WTC11 (cell line): ENCODE data around the gene ZBP1. TPM values are rescaled to one million over a fixed set of nuclear protein-coding genes. Genes with fewer than 3 reads are reported as not detected.

Experiments used
- ATAC-seq: fragments of 200-7000 bp; cut with Tn5 transposase; 2 replicates; pipeline ENCODE4 v1.10.0; 2021; ENCODE audit warnings: mild to moderate bottlenecking, moderate library complexity
- CTCF ChIA-PET: fragments of 300-600 bp; sonication (Branson Sonifier 250); formaldehyde crosslinking; loops from one replicate; lab custom pipeline; 2021; ENCODE audit warnings: antibody characterized with exemption; lab: Charles Lee
- POLR2A ChIA-PET: fragments of 350-600 bp; sonication (Branson Sonifier 250); formaldehyde crosslinking; loops from one replicate; lab custom pipeline; 2021; ENCODE audit warnings: antibody characterized with exemption; lab: Charles Lee
- DNase-seq: peaks from one replicate; pipeline ENCODE4 v3.0.0; 2021; ENCODE audit warnings: low spot score
- H3K27ac Mint-ChIP-seq: 2 replicates; pipeline ENCODE4 v1.8.0; 2021; ENCODE audit warnings: mixed read lengths
- H3K27me3 Mint-ChIP-seq: 2 replicates; pipeline ENCODE4 v1.8.0; 2021; ENCODE audit warnings: low read depth, mild to moderate bottlenecking, moderate library complexity, mixed read lengths
- H3K36me3 Mint-ChIP-seq: 2 replicates; pipeline ENCODE4 v1.8.0; 2021; ENCODE audit warnings: mixed read lengths
- H3K4me1 Mint-ChIP-seq: 2 replicates; pipeline ENCODE4 v1.8.0; 2022; ENCODE audit warnings: mixed read lengths
- H3K4me3 Mint-ChIP-seq: 2 replicates; pipeline ENCODE4 v1.8.0; 2021; ENCODE audit warnings: mild to moderate bottlenecking, moderate library complexity, mixed read lengths
- H3K9me3 Mint-ChIP-seq: 2 replicates; pipeline ENCODE4 v1.8.0; 2021; ENCODE audit warnings: mixed read lengths
- FOXP1 ChIP-seq: sonication (generic); formaldehyde crosslinking; IDR thresholded peaks from 2 replicates; pipeline ENCODE4 v1.8.0; 2022; ENCODE audit warnings: missing genetic modification reagents, mild to moderate bottlenecking, moderate library complexity, borderline replicate concordance
- JAZF1 ChIP-seq: fragments of 250-450 bp; sonication (Bioruptor Pico); IDR thresholded peaks from 2 replicates; pipeline ENCODE4 v1.9.0; 2021; ENCODE audit warnings: moderate library complexity, mild to moderate bottlenecking, inconsistent platforms
- KAT7 ChIP-seq: sonication (generic); formaldehyde crosslinking; IDR thresholded peaks from 2 replicates; pipeline ENCODE4 v1.8.1; 2023; ENCODE audit warnings: missing genetic modification reagents, mild to moderate bottlenecking, borderline replicate concordance
- MXD4 ChIP-seq: fragments of 250-450 bp; sonication (Bioruptor Pico); IDR thresholded peaks from 2 replicates; pipeline ENCODE4 v1.8.0; 2021; ENCODE audit warnings: mild to moderate bottlenecking, moderate library complexity, borderline replicate concordance
- MYBL2 ChIP-seq: sonication (generic); formaldehyde crosslinking; IDR thresholded peaks from 2 replicates; pipeline ENCODE4 v1.8.1; 2023; ENCODE audit warnings: mild to moderate bottlenecking, moderate library complexity, missing genetic modification reagents
- NFE2L1 ChIP-seq: sonication (generic); formaldehyde crosslinking; IDR thresholded peaks from 2 replicates; pipeline ENCODE4 v1.8.1; 2023; ENCODE audit warnings: missing genetic modification reagents
- NR3C1 ChIP-seq: sonication (generic); formaldehyde crosslinking; conservative IDR thresholded peaks from 2 replicates; pipeline ENCODE4 v1.8.1; 2023; ENCODE audit warnings: low read depth, mild to moderate bottlenecking, missing genetic modification reagents
- SMAD3 ChIP-seq: sonication (generic); formaldehyde crosslinking; IDR thresholded peaks from 2 replicates; pipeline ENCODE4 v1.8.0; 2022; ENCODE audit warnings: missing genetic modification reagents, mild to moderate bottlenecking, borderline replicate concordance
- TCF7 ChIP-seq: sonication (generic); formaldehyde crosslinking; IDR thresholded peaks from 2 replicates; pipeline ENCODE4 v1.8.0; 2022; ENCODE audit warnings: mild to moderate bottlenecking, low read depth, missing genetic modification reagents, moderate library complexity
- ZNF232 ChIP-seq: sonication (generic); formaldehyde crosslinking; IDR thresholded peaks from 2 replicates; pipeline ENCODE4 v1.8.0; 2022; ENCODE audit warnings: mild to moderate bottlenecking, missing genetic modification reagents
- total RNA-seq: library from RNA; stranded (reverse); gene quantifications from 3 replicates; pipeline ENCODE4 v1.2.3, GENCODE V29; 2021
- TF ChIP-seq, protein P1 (sequence below): sonication (generic); formaldehyde crosslinking; IDR thresholded peaks from 2 replicates; pipeline ENCODE4 v1.8.1; 2023; ENCODE audit warnings: mild to moderate bottlenecking, moderate library complexity, missing genetic modification reagents
- TF ChIP-seq, protein P2 (sequence below): sonication (generic); formaldehyde crosslinking; IDR thresholded peaks from 2 replicates; pipeline ENCODE4 v1.8.0; 2023; ENCODE audit warnings: missing genetic modification reagents
- TF ChIP-seq, protein P3 (sequence below): sonication (generic); formaldehyde crosslinking; IDR thresholded peaks from 2 replicates; pipeline ENCODE4 v1.8.0; 2022; ENCODE audit warnings: mild to moderate bottlenecking, missing genetic modification reagents
- TF ChIP-seq, protein P4 (sequence below): sonication (generic); formaldehyde crosslinking; IDR thresholded peaks from 2 replicates; pipeline ENCODE4 v1.8.0; 2023; ENCODE audit warnings: mild to moderate bottlenecking, missing genetic modification reagents

The ZBP1 gene
- total RNA-seq, 1 experiment from 2014 or later, result not detected

DNA sequence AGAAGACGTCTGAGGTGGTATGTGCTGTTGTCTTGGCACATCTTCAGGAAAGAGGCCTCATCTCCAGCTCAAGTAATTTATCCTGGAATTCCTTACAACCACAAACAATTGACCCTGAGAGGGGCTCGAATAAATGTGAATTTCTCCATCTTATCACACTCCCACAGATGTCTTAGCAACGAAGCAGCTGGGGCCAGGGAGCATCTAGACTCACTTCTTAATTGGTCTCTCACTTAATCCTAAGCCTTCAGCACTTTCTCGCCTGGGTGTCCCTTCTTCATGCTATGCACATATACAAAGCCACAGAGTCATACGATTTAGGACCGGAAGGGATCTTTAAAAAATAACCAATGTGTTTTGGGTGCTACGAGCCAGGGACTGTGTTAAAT is 32.2 kb downstream of the ZBP1 start (continued):
- TF ChIP-seq, protein P1, sequence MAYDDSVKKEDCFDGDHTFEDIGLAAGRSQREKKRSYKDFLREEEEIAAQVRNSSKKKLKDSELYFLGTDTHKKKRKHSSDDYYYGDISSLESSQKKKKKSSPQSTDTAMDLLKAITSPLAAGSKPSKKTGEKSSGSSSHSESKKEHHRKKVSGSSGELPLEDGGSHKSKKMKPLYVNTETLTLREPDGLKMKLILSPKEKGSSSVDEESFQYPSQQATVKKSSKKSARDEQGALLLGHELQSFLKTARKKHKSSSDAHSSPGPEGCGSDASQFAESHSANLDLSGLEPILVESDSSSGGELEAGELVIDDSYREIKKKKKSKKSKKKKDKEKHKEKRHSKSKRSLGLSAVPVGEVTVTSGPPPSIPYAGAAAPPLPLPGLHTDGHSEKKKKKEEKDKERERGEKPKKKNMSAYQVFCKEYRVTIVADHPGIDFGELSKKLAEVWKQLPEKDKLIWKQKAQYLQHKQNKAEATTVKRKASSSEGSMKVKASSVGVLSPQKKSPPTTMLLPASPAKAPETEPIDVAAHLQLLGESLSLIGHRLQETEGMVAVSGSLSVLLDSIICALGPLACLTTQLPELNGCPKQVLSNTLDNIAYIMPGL (CRISPR knock-in tag), result no peak

DNA sequence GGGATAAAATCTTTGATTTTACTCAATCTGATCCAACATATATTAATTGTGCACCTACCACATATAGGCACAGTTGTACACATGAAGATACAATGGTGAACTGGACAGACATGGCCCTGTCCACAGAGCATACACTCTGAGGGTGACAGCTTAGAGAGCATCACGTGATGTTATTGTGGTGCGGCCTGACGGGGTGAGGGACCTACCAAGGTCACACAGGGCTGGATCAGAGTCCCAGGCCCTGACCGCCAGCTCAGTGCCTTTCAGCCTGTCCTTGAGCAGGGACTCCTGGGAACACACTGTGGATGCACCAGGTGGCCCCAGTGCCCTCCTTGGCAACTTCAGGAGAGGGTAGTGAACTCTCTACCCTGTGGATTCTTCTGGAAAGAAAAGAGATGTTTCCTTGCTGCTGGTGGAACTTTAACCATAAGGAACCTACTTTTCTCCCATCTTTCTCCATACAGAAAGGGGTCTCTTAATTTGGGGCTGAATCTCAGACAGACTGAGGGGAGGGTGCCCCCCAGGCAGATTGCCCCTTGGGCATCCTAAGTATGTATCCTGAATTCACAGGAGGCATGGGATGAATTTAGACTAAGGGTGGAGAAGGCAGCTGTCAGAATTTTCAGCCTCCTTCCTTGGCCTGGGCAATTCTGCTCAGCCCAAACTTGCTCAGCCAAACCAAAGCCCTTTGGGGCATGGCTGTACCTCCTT is 32.8 kb downstream of the ZBP1 start:
- POLR2A ChIA-PET, result no interaction called here
- TF ChIP-seq, protein P2, sequence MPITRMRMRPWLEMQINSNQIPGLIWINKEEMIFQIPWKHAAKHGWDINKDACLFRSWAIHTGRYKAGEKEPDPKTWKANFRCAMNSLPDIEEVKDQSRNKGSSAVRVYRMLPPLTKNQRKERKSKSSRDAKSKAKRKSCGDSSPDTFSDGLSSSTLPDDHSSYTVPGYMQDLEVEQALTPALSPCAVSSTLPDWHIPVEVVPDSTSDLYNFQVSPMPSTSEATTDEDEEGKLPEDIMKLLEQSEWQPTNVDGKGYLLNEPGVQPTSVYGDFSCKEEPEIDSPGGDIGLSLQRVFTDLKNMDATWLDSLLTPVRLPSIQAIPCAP (CRISPR knock-in tag), result no peak
- TF ChIP-seq NFE2L1 (CRISPR knock-in tag) (no peak), JAZF1 (CRISPR knock-in tag) (no peak), TCF7 (CRISPR knock-in tag) (no peak), FOXP1 (CRISPR knock-in tag) (no peak), KAT7 (CRISPR knock-in tag) (no peak), ZNF232 (CRISPR knock-in tag) (no peak), SMAD3 (CRISPR knock-in tag) (no peak), NR3C1 (CRISPR knock-in tag) (no peak), MYBL2 (CRISPR knock-in tag) (no peak)
- TF ChIP-seq, protein P3, sequence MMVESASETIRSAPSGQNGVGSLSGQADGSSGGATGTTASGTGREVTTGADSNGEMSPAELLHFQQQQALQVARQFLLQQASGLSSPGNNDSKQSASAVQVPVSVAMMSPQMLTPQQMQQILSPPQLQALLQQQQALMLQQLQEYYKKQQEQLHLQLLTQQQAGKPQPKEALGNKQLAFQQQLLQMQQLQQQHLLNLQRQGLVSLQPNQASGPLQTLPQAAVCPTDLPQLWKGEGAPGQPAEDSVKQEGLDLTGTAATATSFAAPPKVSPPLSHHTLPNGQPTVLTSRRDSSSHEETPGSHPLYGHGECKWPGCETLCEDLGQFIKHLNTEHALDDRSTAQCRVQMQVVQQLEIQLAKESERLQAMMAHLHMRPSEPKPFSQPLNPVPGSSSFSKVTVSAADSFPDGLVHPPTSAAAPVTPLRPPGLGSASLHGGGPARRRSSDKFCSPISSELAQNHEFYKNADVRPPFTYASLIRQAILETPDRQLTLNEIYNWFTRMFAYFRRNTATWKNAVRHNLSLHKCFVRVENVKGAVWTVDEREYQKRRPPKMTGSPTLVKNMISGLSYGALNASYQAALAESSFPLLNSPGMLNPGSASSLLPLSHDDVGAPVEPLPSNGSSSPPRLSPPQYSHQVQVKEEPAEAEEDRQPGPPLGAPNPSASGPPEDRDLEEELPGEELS (CRISPR knock-in tag), result no peak
- TF ChIP-seq, protein P4, sequence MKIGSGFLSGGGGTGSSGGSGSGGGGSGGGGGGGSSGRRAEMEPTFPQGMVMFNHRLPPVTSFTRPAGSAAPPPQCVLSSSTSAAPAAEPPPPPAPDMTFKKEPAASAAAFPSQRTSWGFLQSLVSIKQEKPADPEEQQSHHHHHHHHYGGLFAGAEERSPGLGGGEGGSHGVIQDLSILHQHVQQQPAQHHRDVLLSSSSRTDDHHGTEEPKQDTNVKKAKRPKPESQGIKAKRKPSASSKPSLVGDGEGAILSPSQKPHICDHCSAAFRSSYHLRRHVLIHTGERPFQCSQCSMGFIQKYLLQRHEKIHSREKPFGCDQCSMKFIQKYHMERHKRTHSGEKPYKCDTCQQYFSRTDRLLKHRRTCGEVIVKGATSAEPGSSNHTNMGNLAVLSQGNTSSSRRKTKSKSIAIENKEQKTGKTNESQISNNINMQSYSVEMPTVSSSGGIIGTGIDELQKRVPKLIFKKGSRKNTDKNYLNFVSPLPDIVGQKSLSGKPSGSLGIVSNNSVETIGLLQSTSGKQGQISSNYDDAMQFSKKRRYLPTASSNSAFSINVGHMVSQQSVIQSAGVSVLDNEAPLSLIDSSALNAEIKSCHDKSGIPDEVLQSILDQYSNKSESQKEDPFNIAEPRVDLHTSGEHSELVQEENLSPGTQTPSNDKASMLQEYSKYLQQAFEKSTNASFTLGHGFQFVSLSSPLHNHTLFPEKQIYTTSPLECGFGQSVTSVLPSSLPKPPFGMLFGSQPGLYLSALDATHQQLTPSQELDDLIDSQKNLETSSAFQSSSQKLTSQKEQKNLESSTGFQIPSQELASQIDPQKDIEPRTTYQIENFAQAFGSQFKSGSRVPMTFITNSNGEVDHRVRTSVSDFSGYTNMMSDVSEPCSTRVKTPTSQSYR, result no peak

DNA sequence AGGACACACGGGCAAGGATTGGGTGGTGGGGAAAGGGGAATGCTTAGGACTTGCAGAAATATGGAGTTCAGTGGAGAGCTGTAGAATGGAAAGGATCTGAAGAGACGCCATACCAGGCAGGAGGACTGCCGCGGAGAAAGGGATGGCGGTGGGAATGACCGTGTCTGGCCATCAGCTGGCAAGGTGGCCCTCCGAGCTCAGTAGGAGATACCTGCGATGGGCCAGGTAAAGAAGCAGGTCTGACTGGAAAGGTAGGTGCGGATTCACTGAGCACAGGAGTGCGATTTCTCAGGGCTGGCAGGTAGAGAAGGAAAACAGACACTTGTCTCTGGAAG is 33.3 kb downstream of the ZBP1 start:
- peaks cover 11% of the 10 kb centered on the region for H3K4me1 Mint-ChIP-seq
- H3K27ac Mint-ChIP-seq, result no peak overlapping the region
- CTCF ChIA-PET, result interaction anchor here (0.9 to 2.1 kb wide), 6 partner anchors 13 to 623 kb away, joined by 3 to 6 read pairs (median 4); no protein-coding TSS in a partner anchor
- no peak for ATAC-seq
- peaks cover 15% of the 10 kb centered on the region for H3K9me3 Mint-ChIP-seq
- POLR2A ChIA-PET, result no interaction called here
- no peak for TF ChIP-seq MXD4 (CRISPR knock-in tag)
- H3K27me3 Mint-ChIP-seq, result no peaks in the 10 kb centered on the region
- no peak overlapping the region for H3K4me3 Mint-ChIP-seq
- H3K36me3 Mint-ChIP-seq, result peaks cover 5% of the 10 kb centered on the region; the same call in 1 of the 2 replicates
- no peak for DNase-seq

More for the DNA sequence above, 32.8 kb downstream of the ZBP1 start:
- CTCF ChIA-PET, result interaction anchor here (0.7 to 2.1 kb wide), 7 partner anchors 13 to 623 kb away, joined by 3 to 6 read pairs (median 3); no protein-coding TSS in a partner anchor
- H3K27ac Mint-ChIP-seq, result no peak overlapping the region
- no peaks in the 10 kb centered on the region for H3K27me3 Mint-ChIP-seq
- H3K36me3 Mint-ChIP-seq, result peaks cover 5% of the 10 kb centered on the region; the same call in 1 of the 2 replicates
- peaks cover 8% of the 10 kb centered on the region for H3K4me1 Mint-ChIP-seq
- DNase-seq, result no peak
- peaks cover 15% of the 10 kb centered on the region for H3K9me3 Mint-ChIP-seq
- H3K4me3 Mint-ChIP-seq, result no peak overlapping the region
- no peak for ATAC-seq
